Measurements from ENCODE around the gene MRPL52. TPM values are rescaled to one million over a fixed set of nuclear protein-coding genes. Genes with fewer than 3 reads are reported as not detected.
A peak's percentile ranks its signal among the peaks of the same experiment; 100 is the strongest.
"Not testable (repeated sequence)": the region's sequence is repeated elsewhere in the genome, so short reads cannot be mapped to it uniquely, and the experiment has no call there.

MRPL52 gene
- total RNA-seq, 2 donors from 2014 or later = 90.4 to 142 TPM

DNA sequence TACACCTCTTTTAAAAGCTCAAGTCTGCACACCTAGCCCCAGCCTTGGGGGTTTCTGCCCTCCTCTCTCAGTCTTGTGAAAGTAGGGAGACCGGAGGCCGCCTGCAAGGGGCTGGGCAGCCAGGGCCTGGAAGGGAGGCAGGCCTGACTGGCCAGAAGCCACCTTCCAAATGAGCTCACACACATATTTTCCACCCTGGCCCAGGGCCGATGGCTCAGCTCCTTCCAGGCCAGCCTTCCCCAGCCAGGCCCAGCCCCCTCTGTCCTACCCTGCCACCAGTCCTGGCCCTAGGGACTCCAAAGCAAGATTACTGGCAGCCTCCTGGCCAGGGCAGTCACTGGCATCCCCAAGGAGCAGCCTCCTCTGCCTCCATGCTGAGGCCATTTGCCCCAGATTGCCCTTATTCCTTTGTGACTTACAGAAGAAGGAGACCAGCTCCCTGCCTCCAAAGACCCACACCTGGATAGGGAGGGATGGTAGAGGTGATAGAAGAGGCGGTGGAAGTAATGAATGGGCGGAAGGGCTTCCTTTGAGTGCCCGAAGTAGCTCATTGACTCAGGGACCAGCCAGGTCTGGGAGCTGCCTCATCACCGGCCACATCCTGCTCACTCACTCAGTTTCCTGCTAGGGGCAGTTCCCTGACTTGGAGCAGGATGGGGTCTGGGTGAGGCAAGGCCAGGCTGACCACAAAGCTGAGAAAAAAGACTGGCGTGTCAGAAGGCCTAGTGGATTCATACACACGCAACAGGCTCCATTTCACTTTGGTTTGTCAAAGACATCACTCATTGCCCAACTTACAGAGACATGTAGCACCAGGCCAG is 21.5 kb downstream of the MRPL52 start:
- no peaks in the 10 kb centered on the region for H3K36me3 Mint-ChIP-seq (ENCODE audit: low read depth)
- H3K27me3 Mint-ChIP-seq = peaks cover 5% of the 10 kb centered on the region
- peak overlapping the region; percentile 50 for H3K4me3 Mint-ChIP-seq
- H3K4me1 Mint-ChIP-seq = peaks cover 11% of the 10 kb centered on the region
- peak; percentile 91 for ATAC-seq (replicated peaks)
- no peaks in the 10 kb centered on the region for H3K9me3 Mint-ChIP-seq
- H3K27ac Mint-ChIP-seq = peak overlapping the region; percentile 56

DNA sequence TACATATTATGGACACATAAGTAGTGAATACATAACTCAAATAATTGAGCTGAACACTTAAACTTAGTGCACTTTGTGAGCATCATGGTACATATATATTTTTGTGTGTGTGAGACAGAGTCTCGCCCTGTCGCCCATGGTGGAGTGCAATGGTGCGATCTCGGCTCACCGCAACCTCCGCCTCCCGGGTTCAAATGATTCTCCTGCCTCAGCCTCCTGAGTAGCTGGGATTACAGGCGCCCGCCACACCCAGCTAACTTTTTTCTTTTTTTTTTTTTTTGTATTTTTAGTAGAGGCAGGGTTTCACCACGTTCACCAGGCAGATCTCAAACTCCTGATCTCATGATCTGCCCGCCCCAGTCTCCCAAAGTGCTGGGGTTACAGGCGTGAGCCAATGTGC is 22.5 kb downstream of the MRPL52 start:
- H3K36me3 Mint-ChIP-seq (ENCODE audit: low read depth); H3K4me3 Mint-ChIP-seq; H3K27me3 Mint-ChIP-seq; ATAC-seq (replicated peaks); H3K27ac Mint-ChIP-seq; H3K9me3 Mint-ChIP-seq: not testable (repeated sequence)
- H3K4me1 Mint-ChIP-seq = peaks cover 13% of the 10 kb centered on the region

DNA sequence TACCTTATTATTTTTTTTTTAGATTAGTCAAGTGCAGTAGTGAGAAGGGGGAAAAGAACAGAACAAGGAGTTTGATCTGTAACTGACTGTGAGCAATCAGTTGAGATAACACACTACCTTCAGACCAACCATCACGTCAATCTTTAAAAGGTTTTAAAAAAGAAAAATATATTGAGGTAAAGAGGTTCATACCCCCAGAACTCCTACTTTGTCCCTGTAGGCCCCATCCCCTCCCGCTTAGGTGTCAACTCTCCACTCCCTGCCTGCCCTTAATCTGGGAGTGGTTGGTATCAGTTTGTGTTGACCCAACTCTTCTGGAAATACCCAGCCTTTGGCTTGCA is 22.9 kb downstream of the MRPL52 start:
- no peak for ATAC-seq (replicated peaks)
- no peaks in the 10 kb centered on the region for H3K36me3 Mint-ChIP-seq (ENCODE audit: low read depth)
- H3K4me3 Mint-ChIP-seq = peak overlapping the region; percentile 80
- H3K27ac Mint-ChIP-seq = peak overlapping the region; percentile 82
- peaks cover 13% of the 10 kb centered on the region for H3K4me1 Mint-ChIP-seq
- H3K27me3 Mint-ChIP-seq = peaks cover 5% of the 10 kb centered on the region
- no peaks in the 10 kb centered on the region for H3K9me3 Mint-ChIP-seq

DNA sequence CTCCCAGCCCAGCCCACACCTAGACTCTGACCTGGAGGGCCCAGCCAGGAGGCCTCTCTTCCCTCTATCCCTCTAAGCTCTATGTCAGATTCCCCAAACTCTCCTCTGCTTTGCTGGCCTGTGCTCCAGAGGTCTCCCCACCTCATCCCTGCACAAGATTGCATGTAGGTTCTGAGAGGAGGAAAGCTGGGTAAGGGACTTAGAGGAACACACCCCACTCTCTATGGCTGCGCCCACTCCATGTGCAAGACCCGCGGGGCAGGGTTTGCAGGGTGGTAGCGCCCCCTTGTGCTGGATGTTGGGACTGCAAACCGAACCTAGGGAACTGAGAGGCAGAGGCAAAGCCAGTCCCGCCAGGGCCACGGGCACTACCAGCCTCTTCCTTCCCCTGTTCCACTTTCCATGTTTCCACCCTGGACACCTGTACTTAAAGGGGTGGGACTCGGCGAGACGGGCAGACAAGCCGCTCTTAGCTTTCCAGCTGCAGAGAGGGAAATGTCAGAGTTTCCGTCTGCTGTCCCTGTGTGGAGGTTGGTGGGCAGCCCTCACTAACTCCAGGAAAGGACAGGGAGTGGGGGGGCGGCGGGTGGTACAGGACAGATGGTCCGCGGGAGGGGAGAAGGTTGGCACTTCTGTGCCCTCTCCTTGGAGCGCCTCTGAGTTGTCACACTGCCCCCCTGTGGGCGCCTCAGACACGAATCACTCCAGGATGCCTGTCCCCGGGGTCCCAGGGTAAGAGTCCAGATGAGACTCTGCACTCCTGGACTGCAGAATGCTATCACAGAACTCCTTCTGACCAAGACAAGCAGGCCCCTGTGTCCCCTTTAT is 23.5 kb downstream of the MRPL52 start:
- ATAC-seq (replicated peaks) = peak; percentile 70

GRCh38 chr14:22854296-22854695 is 24.6 kb downstream of the MRPL52 start:
- H3K9me3 Mint-ChIP-seq; H3K27ac Mint-ChIP-seq; ATAC-seq (replicated peaks); H3K27me3 Mint-ChIP-seq; H3K4me3 Mint-ChIP-seq; H3K36me3 Mint-ChIP-seq (ENCODE audit: low read depth): not testable (repeated sequence)
- peaks cover 22% of the 10 kb centered on the region for H3K4me1 Mint-ChIP-seq

More for the DNA sequence above, 23.5 kb downstream of the MRPL52 start:
- H3K27ac Mint-ChIP-seq = peak overlapping the region; percentile 82
- H3K4me3 Mint-ChIP-seq = peak overlapping the region; percentile 80
- no peaks in the 10 kb centered on the region for H3K9me3 Mint-ChIP-seq
- H3K36me3 Mint-ChIP-seq (ENCODE audit: low read depth) = no peaks in the 10 kb centered on the region
- peaks cover 15% of the 10 kb centered on the region for H3K4me1 Mint-ChIP-seq
- peaks cover 5% of the 10 kb centered on the region for H3K27me3 Mint-ChIP-seq

- Mint-ChIP-seq H3K4me1 (peaks cover 22% of the 10 kb centered on the region), H3K36me3 (ENCODE audit: low read depth) (no peaks in the 10 kb centered on the region), H3K4me3 (no peak overlapping the region), H3K27ac (no peak overlapping the region), H3K27me3 (peaks cover 5% of the 10 kb centered on the region), H3K9me3 (no peaks in the 10 kb centered on the region)
- ATAC-seq (replicated peaks) = no peak
These were observed 25.5 kb downstream of the MRPL52 start for GRCh38 chr14:22854963-22855724.

DNA sequence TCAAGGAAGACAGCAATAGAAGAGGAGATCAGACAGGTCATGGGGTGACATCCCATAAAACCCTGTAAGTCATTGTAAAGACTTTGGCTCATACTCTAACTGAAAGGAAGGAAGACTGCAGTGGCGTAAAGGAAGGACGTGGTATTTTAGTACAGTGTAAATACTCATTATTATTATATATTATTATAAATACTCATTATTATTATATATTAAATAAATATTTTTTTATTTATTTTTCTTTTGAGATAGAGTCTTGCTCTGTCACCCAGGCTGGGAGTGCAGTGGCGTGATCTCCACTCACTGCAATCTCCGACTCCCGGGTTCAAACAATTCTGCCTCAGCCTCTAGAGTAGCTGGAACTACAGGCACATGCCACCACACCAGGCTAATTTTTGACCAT is 26.7 kb downstream of the MRPL52 start:
- H3K36me3 Mint-ChIP-seq (ENCODE audit: low read depth) = no peaks in the 10 kb centered on the region
- ATAC-seq (replicated peaks) = no peak
- peaks cover 5% of the 10 kb centered on the region for H3K27me3 Mint-ChIP-seq
- no peak overlapping the region for H3K27ac Mint-ChIP-seq
- no peaks in the 10 kb centered on the region for H3K9me3 Mint-ChIP-seq
- peaks cover 18% of the 10 kb centered on the region for H3K4me1 Mint-ChIP-seq
- H3K4me3 Mint-ChIP-seq = no peak overlapping the region

- H3K36me3 Mint-ChIP-seq (ENCODE audit: low read depth); H3K27ac Mint-ChIP-seq; H3K27me3 Mint-ChIP-seq; H3K4me3 Mint-ChIP-seq; ATAC-seq (replicated peaks); H3K9me3 Mint-ChIP-seq: not testable (repeated sequence)
- peaks cover 12% of the 10 kb centered on the region for H3K4me1 Mint-ChIP-seq
These were observed 30.7 kb downstream of the MRPL52 start for GRCh38 chr14:22860377-22860776.

GRCh38 chr14:22861651-22862050 is 32.0 kb downstream of the MRPL52 start:
- no peak for ATAC-seq (replicated peaks)
- Mint-ChIP-seq H3K27me3 (no peaks in the 10 kb centered on the region), H3K9me3 (no peaks in the 10 kb centered on the region), H3K27ac (no peak overlapping the region), H3K4me3 (no peak overlapping the region), H3K4me1 (peaks cover 12% of the 10 kb centered on the region), H3K36me3 (ENCODE audit: low read depth) (no peaks in the 10 kb centered on the region)

DNA sequence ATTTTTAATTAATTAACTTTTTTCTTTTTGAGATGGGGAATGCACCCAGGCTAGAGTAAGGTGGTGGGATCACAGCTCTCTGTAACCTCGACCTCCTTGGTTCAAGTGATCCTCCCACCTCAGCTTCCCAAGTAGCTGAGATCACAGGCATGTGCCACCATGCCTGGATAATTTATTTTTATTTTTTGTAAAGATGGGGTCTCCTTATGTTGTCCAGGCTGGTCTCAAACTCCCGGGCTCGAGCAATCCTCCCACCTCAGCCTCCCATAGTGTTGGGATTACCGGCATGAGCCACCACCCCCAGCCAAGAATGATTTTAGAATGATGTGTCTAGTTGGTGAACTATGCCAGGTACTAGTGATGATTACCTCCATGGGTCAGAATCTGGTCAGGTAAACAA is 35.3 kb downstream of the MRPL52 start:
- H3K36me3 Mint-ChIP-seq (ENCODE audit: low read depth) = no peaks in the 10 kb centered on the region
- no peak overlapping the region for H3K27ac Mint-ChIP-seq
- no peak overlapping the region for H3K4me3 Mint-ChIP-seq
- peaks cover 6% of the 10 kb centered on the region for H3K4me1 Mint-ChIP-seq
- no peak for ATAC-seq (replicated peaks)
- H3K9me3 Mint-ChIP-seq = no peaks in the 10 kb centered on the region
- H3K27me3 Mint-ChIP-seq = no peaks in the 10 kb centered on the region

DNA sequence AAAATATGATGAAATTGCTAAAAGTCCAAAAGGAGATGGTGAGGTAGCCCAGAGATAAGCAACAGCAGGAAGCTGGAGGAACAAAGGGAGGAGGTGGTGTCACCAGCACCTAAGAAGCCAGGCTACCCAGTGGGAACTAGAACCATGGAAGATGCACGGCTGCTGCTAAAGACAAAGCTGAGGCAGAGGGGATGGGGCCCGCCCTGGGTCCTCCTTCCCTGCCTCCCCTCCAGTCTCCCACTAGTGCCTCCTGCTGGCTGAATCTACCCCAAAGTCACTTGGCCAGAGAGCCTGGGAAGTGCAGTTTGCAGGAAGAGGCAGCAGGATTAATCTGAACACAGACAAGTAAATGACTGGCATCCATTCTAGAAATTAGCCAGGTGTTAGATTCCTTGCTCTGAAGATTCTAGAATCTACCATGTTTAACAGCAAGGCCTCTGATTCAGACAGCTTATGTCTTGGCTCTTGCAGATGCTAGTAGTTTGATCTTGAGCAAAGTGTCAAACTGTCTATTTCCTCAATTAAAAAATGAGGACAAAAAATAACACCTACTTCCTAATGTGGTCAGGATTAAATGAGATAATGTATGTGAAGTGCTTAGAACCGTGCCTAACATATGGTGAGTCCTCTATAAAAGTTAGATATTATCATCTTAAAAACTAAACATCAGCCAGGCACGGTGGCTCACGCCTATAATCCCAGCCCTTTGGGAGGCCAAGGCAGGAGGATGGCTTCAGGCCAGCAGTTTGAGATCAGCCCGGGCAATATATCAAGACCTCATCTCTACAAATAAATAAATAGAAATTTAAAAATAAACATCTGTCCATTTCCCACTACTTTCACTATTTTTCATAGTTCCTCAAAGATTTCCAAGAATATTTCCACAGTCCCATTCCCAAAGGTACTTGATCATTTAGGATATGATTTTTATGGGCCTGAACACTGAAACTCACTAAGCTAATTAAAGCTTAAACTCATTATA is 36.0 kb downstream of the MRPL52 start:
- peak overlapping the region; percentile 76 for H3K27ac Mint-ChIP-seq
- H3K27me3 Mint-ChIP-seq = no peaks in the 10 kb centered on the region
- no peak overlapping the region for H3K4me3 Mint-ChIP-seq
- H3K4me1 Mint-ChIP-seq = peaks cover 8% of the 10 kb centered on the region
- no peaks in the 10 kb centered on the region for H3K36me3 Mint-ChIP-seq (ENCODE audit: low read depth)
- H3K9me3 Mint-ChIP-seq = no peaks in the 10 kb centered on the region
- ATAC-seq (replicated peaks) = no peak

DNA sequence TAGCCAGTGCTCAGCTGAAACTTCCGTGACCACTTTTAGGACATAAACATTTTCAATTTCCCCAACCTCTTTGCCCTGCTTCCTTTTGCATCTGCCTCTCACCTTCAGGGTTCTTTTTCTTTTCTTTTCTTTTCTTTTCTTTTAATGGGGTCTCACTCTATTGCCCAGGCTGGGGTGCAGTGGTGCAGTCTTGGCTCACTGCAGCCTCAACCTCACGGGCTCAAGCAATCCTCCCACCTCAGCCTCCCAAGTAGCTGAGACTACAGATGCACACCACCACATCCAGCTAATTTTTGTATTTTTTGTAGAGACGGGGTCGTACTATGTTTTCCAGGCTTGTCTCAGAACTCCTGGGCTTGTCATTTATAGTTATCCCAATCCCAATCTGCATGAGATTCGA is 37.2 kb downstream of the MRPL52 start:
- H3K4me1 Mint-ChIP-seq = peaks cover 11% of the 10 kb centered on the region
- H3K4me3 Mint-ChIP-seq = no peak overlapping the region
- no peak for ATAC-seq (replicated peaks)
- no peaks in the 10 kb centered on the region for H3K9me3 Mint-ChIP-seq
- H3K36me3 Mint-ChIP-seq (ENCODE audit: low read depth) = no peaks in the 10 kb centered on the region
- no peaks in the 10 kb centered on the region for H3K27me3 Mint-ChIP-seq
- H3K27ac Mint-ChIP-seq = peak overlapping the region; percentile 76

- Mint-ChIP-seq H3K4me1 (peaks cover 18% of the 10 kb centered on the region), H3K27me3 (no peaks in the 10 kb centered on the region), H3K27ac (peak overlapping the region; percentile 99), H3K36me3 (ENCODE audit: low read depth) (peaks cover 36% of the 10 kb centered on the region), H3K4me3 (peak overlapping the region; percentile 99), H3K9me3 (no peaks in the 10 kb centered on the region)
- ATAC-seq (replicated peaks) = no peak
These were observed 41.1 kb downstream of the MRPL52 start for GRCh38 chr14:22870811-22871223.

Measured in activated T-helper 17 cell treated with anti-CD3 and anti-CD28 coated beads, Interleukin-2, amount 50 U/mL, for 72 hours (primary cell).